Activated T-helper 17 cell treated with anti-CD3 and anti-CD28 coated beads, Interleukin-2, amount 50 U/mL, for 72 hours (primary cell): ENCODE data around the gene WDR83. TPM values are rescaled to one million over a fixed set of nuclear protein-coding genes. Genes with fewer than 3 reads are reported as not detected.
"Not testable (repeated sequence)": the region's sequence is repeated elsewhere in the genome, so short reads cannot be mapped to it uniquely, and the experiment has no call there.

Experiments
- ATAC-seq: fragments of 150-1000 bp; cut with Tn5 transposase; replicated peaks from 2 replicates; pipeline ENCODE4 v1.10.0; 2021; ENCODE audit warnings: mild to moderate bottlenecking, moderate library complexity
- H3K27ac Mint-ChIP-seq: one replicate; pipeline ENCODE4 v1.8.0; 2022; ENCODE audit warnings: mixed read lengths
- H3K27me3 Mint-ChIP-seq: one replicate; pipeline ENCODE4 v1.8.0; 2022; ENCODE audit warnings: mixed read lengths
- H3K36me3 Mint-ChIP-seq: one replicate; pipeline ENCODE4 v1.8.0; 2022; ENCODE audit warnings: low read depth, mild to moderate bottlenecking, mixed read lengths
- H3K4me1 Mint-ChIP-seq: one replicate; pipeline ENCODE4 v1.8.0; 2022; ENCODE audit warnings: mixed read lengths
- H3K4me3 Mint-ChIP-seq: one replicate; pipeline ENCODE4 v1.8.0; 2022; ENCODE audit warnings: mild to moderate bottlenecking, mixed read lengths
- H3K9me3 Mint-ChIP-seq: one replicate; pipeline ENCODE4 v1.8.0; 2022; ENCODE audit warnings: mixed read lengths
- total RNA-seq, 2 donors: library from RNA; stranded (reverse); gene quantifications; one replicate each; pipeline ENCODE4 v1.2.3, GENCODE V29; 2022

Gene WDR83, protein sequence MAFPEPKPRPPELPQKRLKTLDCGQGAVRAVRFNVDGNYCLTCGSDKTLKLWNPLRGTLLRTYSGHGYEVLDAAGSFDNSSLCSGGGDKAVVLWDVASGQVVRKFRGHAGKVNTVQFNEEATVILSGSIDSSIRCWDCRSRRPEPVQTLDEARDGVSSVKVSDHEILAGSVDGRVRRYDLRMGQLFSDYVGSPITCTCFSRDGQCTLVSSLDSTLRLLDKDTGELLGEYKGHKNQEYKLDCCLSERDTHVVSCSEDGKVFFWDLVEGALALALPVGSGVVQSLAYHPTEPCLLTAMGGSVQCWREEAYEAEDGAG
- 10 to 100 TPM; 17.7 to 30.4 TPM for total RNA-seq

GRCh38 chr19:12666265-12667048, at the start of gene WDR83, which contains the start of gene MAN2B1:
TSS of gene WDR83 (plus strand) at chr19:12666807. CDS start at chr19:12669791, 2,984 bp downstream.
TSS of gene MAN2B1 (minus strand) at chr19:12666742. CDS start at chr19:12666701, 41 bp downstream.
- ATAC-seq, result peak; percentile 82
- Mint-ChIP-seq H3K27ac (peak within 1 kb of the TSS; percentile 90), H3K27me3 (no peaks in the 10 kb centered on the region), H3K9me3 (no peaks in the 10 kb centered on the region), H3K4me3 (peak within 1 kb of the TSS; percentile 92), H3K4me1 (no peaks in the 10 kb centered on the region), H3K36me3 (peaks cover 95% of the 10 kb centered on the region)

- no peak overlapping the region for H3K4me3 Mint-ChIP-seq
- ATAC-seq, result no peak
- H3K36me3 Mint-ChIP-seq, result peaks cover 69% of the 10 kb centered on the region
- H3K27me3 Mint-ChIP-seq, result no peaks in the 10 kb centered on the region
- no peak overlapping the region for H3K27ac Mint-ChIP-seq
- no peaks in the 10 kb centered on the region for H3K9me3 Mint-ChIP-seq
- H3K4me1 Mint-ChIP-seq, result peaks cover 20% of the 10 kb centered on the region
Measured at GRCh38 chr19:12617646-12618045, 49.0 kb upstream of the WDR83 start.

- not testable (repeated sequence) for ATAC-seq, H3K27ac Mint-ChIP-seq, H3K9me3 Mint-ChIP-seq, H3K27me3 Mint-ChIP-seq, H3K4me3 Mint-ChIP-seq, H3K4me1 Mint-ChIP-seq
- H3K36me3 Mint-ChIP-seq, result peaks cover 70% of the 10 kb centered on the region
Measured at GRCh38 chr19:12621253-12622024, 45.2 kb upstream of the WDR83 start.

- ATAC-seq, result no peak
- no peaks in the 10 kb centered on the region for H3K27me3 Mint-ChIP-seq
- H3K4me3 Mint-ChIP-seq, result no peak overlapping the region
- H3K4me1 Mint-ChIP-seq, result peaks cover 5% of the 10 kb centered on the region
- peaks cover 72% of the 10 kb centered on the region for H3K36me3 Mint-ChIP-seq
- peaks cover 5% of the 10 kb centered on the region for H3K9me3 Mint-ChIP-seq
- no peak overlapping the region for H3K27ac Mint-ChIP-seq
Measured at GRCh38 chr19:12623361-12624031, 43.1 kb upstream of the WDR83 start.

- Mint-ChIP-seq H3K27ac (no peak overlapping the region), H3K4me3 (no peak overlapping the region), H3K27me3 (no peaks in the 10 kb centered on the region), H3K4me1 (peaks cover 9% of the 10 kb centered on the region), H3K36me3 (peaks cover 82% of the 10 kb centered on the region), H3K9me3 (peaks cover 10% of the 10 kb centered on the region)
- peak; percentile 70 for ATAC-seq
Measured at GRCh38 chr19:12626958-12627357, 39.6 kb upstream of the WDR83 start.

DNA sequence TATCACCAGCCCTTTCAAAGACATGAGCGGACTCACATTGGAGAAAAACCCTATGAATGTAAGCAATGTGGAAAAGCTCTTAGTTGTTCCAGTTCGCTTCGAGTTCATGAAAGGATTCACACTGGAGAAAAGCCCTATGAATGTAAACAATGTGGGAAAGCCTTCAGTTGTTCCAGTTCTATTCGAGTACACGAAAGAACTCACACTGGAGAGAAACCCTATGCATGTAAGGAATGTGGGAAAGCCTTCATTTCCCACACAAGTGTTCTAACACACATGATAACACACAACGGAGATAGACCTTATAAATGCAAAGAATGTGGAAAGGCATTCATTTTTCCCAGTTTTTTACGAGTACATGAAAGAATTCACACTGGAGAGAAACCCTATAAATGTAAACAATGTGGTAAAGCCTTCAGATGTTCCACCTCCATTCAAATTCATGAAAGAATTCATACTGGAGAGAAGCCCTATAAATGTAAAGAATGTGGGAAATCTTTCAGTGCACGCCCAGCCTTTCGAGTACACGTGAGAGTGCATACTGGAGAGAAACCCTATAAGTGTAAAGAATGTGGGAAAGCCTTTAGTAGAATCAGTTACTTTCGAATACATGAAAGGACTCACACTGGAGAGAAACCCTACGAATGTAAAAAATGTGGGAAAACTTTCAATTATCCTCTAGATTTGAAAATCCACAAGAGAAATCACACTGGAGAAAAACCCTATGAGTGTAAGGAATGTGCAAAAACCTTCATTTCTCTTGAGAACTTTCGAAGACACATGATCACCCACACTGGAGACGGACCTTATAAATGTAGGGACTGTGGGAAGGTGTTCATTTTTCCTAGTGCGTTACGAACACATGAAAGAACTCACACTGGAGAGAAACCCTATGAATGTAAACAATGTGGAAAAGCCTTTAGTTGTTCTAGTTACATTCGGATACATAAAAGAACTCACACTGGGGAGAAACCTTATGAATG, 38.3 kb upstream of the WDR83 start:
- no peak overlapping the region for H3K27ac Mint-ChIP-seq
- H3K36me3 Mint-ChIP-seq, result peaks cover 80% of the 10 kb centered on the region
- H3K4me1 Mint-ChIP-seq, result peaks cover 9% of the 10 kb centered on the region
- no peak for ATAC-seq
- H3K4me3 Mint-ChIP-seq, result no peak overlapping the region
- peaks cover 10% of the 10 kb centered on the region for H3K9me3 Mint-ChIP-seq
- no peaks in the 10 kb centered on the region for H3K27me3 Mint-ChIP-seq

GRCh38 chr19:12629215-12629614, 37.4 kb upstream of the WDR83 start:
- Mint-ChIP-seq H3K27me3 (no peaks in the 10 kb centered on the region), H3K27ac (no peak overlapping the region), H3K9me3 (peaks cover 10% of the 10 kb centered on the region), H3K36me3 (peaks cover 80% of the 10 kb centered on the region), H3K4me1 (peaks cover 9% of the 10 kb centered on the region), H3K4me3 (no peak overlapping the region)
- peak; percentile 80 for ATAC-seq

DNA sequence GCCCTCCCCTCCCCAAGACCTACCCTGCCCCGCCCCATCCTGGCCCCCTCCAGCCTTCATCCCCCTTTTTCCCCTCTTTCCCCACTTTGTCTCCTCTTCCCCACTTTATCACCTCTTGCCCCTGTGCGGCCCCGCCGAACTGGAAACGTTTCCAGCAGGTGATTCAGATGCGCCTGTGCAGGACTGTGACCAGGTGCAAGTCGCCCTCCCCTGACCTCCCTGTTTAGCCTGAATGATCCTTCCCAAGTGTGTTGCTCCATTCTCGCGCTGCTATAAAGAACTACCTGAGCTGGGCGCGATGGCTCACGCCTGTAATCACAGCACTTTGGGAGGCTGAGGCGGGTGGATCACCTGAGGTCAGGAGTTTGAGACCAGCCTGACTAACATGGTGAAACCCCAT, 30.0 kb upstream of the WDR83 start:
- H3K4me3 Mint-ChIP-seq, result no peak overlapping the region
- H3K36me3 Mint-ChIP-seq, result peaks cover 14% of the 10 kb centered on the region
- ATAC-seq, result no peak
- H3K9me3 Mint-ChIP-seq, result no peaks in the 10 kb centered on the region
- H3K4me1 Mint-ChIP-seq, result peaks cover 5% of the 10 kb centered on the region
- H3K27me3 Mint-ChIP-seq, result no peaks in the 10 kb centered on the region
- H3K27ac Mint-ChIP-seq, result no peak overlapping the region

DNA sequence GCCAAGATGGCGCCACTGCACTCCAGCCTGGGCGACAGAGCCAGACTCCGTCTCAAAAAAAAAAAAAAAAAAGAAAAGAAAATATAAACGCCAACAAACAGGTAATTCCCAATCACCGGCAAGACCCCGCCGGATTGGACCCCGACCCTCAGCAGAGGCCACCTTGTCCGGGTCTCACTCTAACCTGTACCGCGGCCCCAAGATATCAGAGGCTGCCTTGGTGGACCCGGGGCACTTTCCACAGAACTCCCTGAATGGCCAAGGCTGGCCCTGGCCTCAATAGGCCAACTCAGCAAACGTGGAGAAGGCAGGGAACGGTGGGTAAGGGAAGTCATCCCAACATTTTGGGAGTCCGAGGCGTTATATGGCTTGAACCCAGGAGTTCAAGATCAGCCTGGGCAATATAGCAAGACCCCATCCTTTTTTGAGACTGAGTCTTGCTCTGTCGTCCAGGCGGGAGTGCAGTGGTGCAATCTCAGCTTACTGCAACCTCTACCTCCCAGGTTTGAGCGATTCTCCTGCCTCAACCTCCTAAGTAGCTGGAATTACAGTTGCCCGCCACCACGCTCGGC, 27.9 kb upstream of the WDR83 start:
- H3K27me3 Mint-ChIP-seq, result no peaks in the 10 kb centered on the region
- H3K4me1 Mint-ChIP-seq, result peaks cover 5% of the 10 kb centered on the region
- no peaks in the 10 kb centered on the region for H3K9me3 Mint-ChIP-seq
- H3K27ac Mint-ChIP-seq, result no peak overlapping the region
- ATAC-seq, result no peak
- no peak overlapping the region for H3K4me3 Mint-ChIP-seq
- peaks cover 12% of the 10 kb centered on the region for H3K36me3 Mint-ChIP-seq

GRCh38 chr19:12639901-12640613, 26.6 kb upstream of the WDR83 start:
- peaks cover 3% of the 10 kb centered on the region for H3K4me1 Mint-ChIP-seq
- H3K9me3 Mint-ChIP-seq, result no peaks in the 10 kb centered on the region
- peak overlapping the region; percentile 69 for H3K27ac Mint-ChIP-seq
- ATAC-seq, result peak; percentile 96
- no peaks in the 10 kb centered on the region for H3K27me3 Mint-ChIP-seq
- H3K4me3 Mint-ChIP-seq, result peak overlapping the region; percentile 69
- peaks cover 15% of the 10 kb centered on the region for H3K36me3 Mint-ChIP-seq

GRCh38 chr19:12641456-12641855, 25.2 kb upstream of the WDR83 start:
- H3K27me3 Mint-ChIP-seq, result no peaks in the 10 kb centered on the region
- H3K4me1 Mint-ChIP-seq, result no peaks in the 10 kb centered on the region
- H3K36me3 Mint-ChIP-seq, result peaks cover 20% of the 10 kb centered on the region
- peak overlapping the region; percentile 20 for H3K4me3 Mint-ChIP-seq
- no peak for ATAC-seq
- H3K27ac Mint-ChIP-seq, result no peak overlapping the region
- H3K9me3 Mint-ChIP-seq, result no peaks in the 10 kb centered on the region

GRCh38 chr19:12642506-12642905, 24.1 kb upstream of the WDR83 start:
- Mint-ChIP-seq H3K36me3 (peaks cover 30% of the 10 kb centered on the region), H3K9me3 (no peaks in the 10 kb centered on the region), H3K4me3 (no peak overlapping the region), H3K4me1 (no peaks in the 10 kb centered on the region), H3K27me3 (no peaks in the 10 kb centered on the region), H3K27ac (no peak overlapping the region)
- ATAC-seq, result no peak
